Naive thymus-derived CD8-positive, alpha-beta T cell (primary cell): ENCODE data around the gene SCAANT1. TPM values are rescaled to one million over a fixed set of nuclear protein-coding genes. Genes with fewer than 3 reads are reported as not detected.

Source experiments
- ATAC-seq, 2 donors: fragments of 150-1000 bp; cut with Tn5 transposase in 1 of 2; sonication (Bioruptor Pico), chemical (Tn5 transposase) in 1 of 2; 1 replicate in 1 of 2; 2 replicates in 1 of 2; pipeline ENCODE4 v1.10.0; 2021; ENCODE audit warnings: mild to moderate bottlenecking in 2 of 2, moderate library complexity in 2 of 2
- POLR2A ChIA-PET: fragments of 350-600 bp; sonication (Branson Sonifier 250); formaldehyde crosslinking; loops from one replicate; lab custom pipeline; 2021; ENCODE audit warnings: antibody characterized with exemption; lab: Charles Lee
- DNase-seq, 10 donors: peaks; one replicate each; pipeline versions ENCODE4 v3.0.0 to v3.0.0-alpha.2; 2020 to 2022
- H3K27ac Mint-ChIP-seq, 10 donors: one replicate each; pipeline ENCODE4 v1.8.0; 2020 to 2022; ENCODE audit warnings: mild to moderate bottlenecking in 10 of 10, mixed read lengths in 10 of 10, moderate library complexity in 4 of 10, inconsistent platforms in 1 of 10
- H3K27me3 Mint-ChIP-seq, 5 donors: one replicate each; pipeline ENCODE4 v1.8.0; 2021 to 2022; ENCODE audit warnings: mixed read lengths in 5 of 5
- H3K36me3 Mint-ChIP-seq, 3 donors: one replicate each; pipeline ENCODE4 v1.8.0; 2020 to 2022; ENCODE audit warnings: mixed read lengths in 3 of 3, mild to moderate bottlenecking in 2 of 3, inconsistent platforms in 1 of 3
- H3K4me1 Mint-ChIP-seq, 4 donors: one replicate each; pipeline ENCODE4 v1.8.0; 2021 to 2022; ENCODE audit warnings: mixed read lengths in 4 of 4
- H3K4me3 Mint-ChIP-seq, 10 donors: one replicate each; pipeline ENCODE4 v1.8.0; 2020 to 2022; ENCODE audit warnings: mild to moderate bottlenecking in 10 of 10, mixed read lengths in 10 of 10, moderate library complexity in 6 of 10, inconsistent platforms in 1 of 10
- H3K9me3 Mint-ChIP-seq, 9 donors: one replicate each; pipeline ENCODE4 v1.8.0; 2020 to 2022; ENCODE audit warnings: mixed read lengths in 9 of 9, mild to moderate bottlenecking in 3 of 9, inconsistent platforms in 1 of 9, moderate library complexity in 1 of 9
- polyA plus RNA-seq, 3 donors: library from polyadenylated mRNA; unstranded; fragments of 300-500 nt; fragmentation: Illumina TruSeq; gene quantifications; one replicate each; pipeline ENCODE4 v1.2.3, GENCODE V29; 2021
- total RNA-seq, 8 experiments: library from RNA in 2 of 8; stranded (reverse) in 2 of 8; gene quantifications; one replicate each; pipeline ENCODE4 v1.2.3 and lab custom pipeline; 2021 to 2026

The SCAANT1 gene
- total and polyA plus RNA-seq, 5 experiments from 2014 or later = 2.9 TPM; not detected in 4

GRCh38 chr3:63949005-63949404 lies 36.8 kb upstream of the SCAANT1 start:
- H3K4me3 Mint-ChIP-seq = no peak overlapping the region
- POLR2A ChIA-PET = no interaction called here
- no peak overlapping the region for H3K27ac Mint-ChIP-seq
- H3K9me3 Mint-ChIP-seq = no peaks in the 10 kb centered on the region
- peaks cover 0 to 20% (median 6%) of the 10 kb centered on the region in 3 donors for H3K36me3 Mint-ChIP-seq
- no peak for ATAC-seq
- no peaks in the 10 kb centered on the region for H3K27me3 Mint-ChIP-seq
- H3K4me1 Mint-ChIP-seq = peaks cover 26 to 67% (median 55%) of the 10 kb centered on the region in 4 donors
- DNase-seq = no peak

- peak overlapping the region in 9 of 10 donors; percentile 20 to 82 (median 56) for H3K27ac Mint-ChIP-seq
- no peaks in the 10 kb centered on the region for H3K9me3 Mint-ChIP-seq
- no peak overlapping the region for H3K4me3 Mint-ChIP-seq
- H3K4me1 Mint-ChIP-seq = peaks cover 29 to 77% (median 68%) of the 10 kb centered on the region in 4 donors
- no peaks in the 10 kb centered on the region for H3K27me3 Mint-ChIP-seq
- POLR2A ChIA-PET = no interaction called here
- no peak for ATAC-seq
- no peak for DNase-seq
- H3K36me3 Mint-ChIP-seq = peaks cover 0 to 13% (median 2%) of the 10 kb centered on the region in 3 donors
These were observed 35.4 kb upstream of the SCAANT1 start for GRCh38 chr3:63947594-63947993.

GRCh38 chr3:63946753-63947152 lies 34.6 kb upstream of the SCAANT1 start:
- ATAC-seq = no peak
- peaks cover 0 to 13% (median 2%) of the 10 kb centered on the region in 3 donors for H3K36me3 Mint-ChIP-seq
- H3K4me3 Mint-ChIP-seq = no peak overlapping the region

GRCh38 chr3:63945558-63946096 lies 33.4 kb upstream of the SCAANT1 start:
- POLR2A ChIA-PET = no interaction called here
- Mint-ChIP-seq H3K36me3 (peaks cover 0 to 13% (median 2%) of the 10 kb centered on the region in 3 donors), H3K4me3 (no peak overlapping the region), H3K27ac (peak overlapping the region in 5 of 10 donors; percentile 18 to 81 (median 31)), H3K4me1 (peaks cover 28 to 66% (median 57%) of the 10 kb centered on the region in 4 donors), H3K27me3 (no peaks in the 10 kb centered on the region), H3K9me3 (no peaks in the 10 kb centered on the region)
- no peak for DNase-seq
- ATAC-seq = no peak

More at GRCh38 chr3:63946753-63947152, 34.6 kb upstream of the SCAANT1 start:
- H3K27me3 Mint-ChIP-seq = no peaks in the 10 kb centered on the region
- POLR2A ChIA-PET = no interaction called here
- DNase-seq = no peak
- no peaks in the 10 kb centered on the region for H3K9me3 Mint-ChIP-seq
- H3K4me1 Mint-ChIP-seq = peaks cover 31 to 74% (median 67%) of the 10 kb centered on the region in 4 donors
- H3K27ac Mint-ChIP-seq = peak overlapping the region in 8 of 10 donors; percentile 3 to 79 (median 54)

- Mint-ChIP-seq H3K9me3 (no peaks in the 10 kb centered on the region), H3K36me3 (peaks cover 0 to 17% (median 2%) of the 10 kb centered on the region in 3 donors), H3K4me1 (peaks cover 31 to 64% (median 59%) of the 10 kb centered on the region in 4 donors), H3K27me3 (no peaks in the 10 kb centered on the region), H3K27ac (peak overlapping the region in 2 of 10 donors; percentile 50 to 67), H3K4me3 (no peak overlapping the region)
- no peak for DNase-seq
- POLR2A ChIA-PET = no interaction called here
- peak in 1 of 2 donors; percentile 11 for ATAC-seq
These were observed 31.5 kb upstream of the SCAANT1 start for GRCh38 chr3:63943678-63944077.

GRCh38 chr3:63942528-63942927 lies 30.3 kb upstream of the SCAANT1 start:
- H3K27me3 Mint-ChIP-seq = no peaks in the 10 kb centered on the region
- H3K27ac Mint-ChIP-seq = no peak overlapping the region
- no peak for DNase-seq
- peaks cover 0 to 19% (median 2%) of the 10 kb centered on the region in 3 donors for H3K36me3 Mint-ChIP-seq
- POLR2A ChIA-PET = no interaction called here
- peaks cover 28 to 63% (median 61%) of the 10 kb centered on the region in 4 donors for H3K4me1 Mint-ChIP-seq
- no peak for ATAC-seq
- no peaks in the 10 kb centered on the region for H3K9me3 Mint-ChIP-seq
- H3K4me3 Mint-ChIP-seq = no peak overlapping the region

GRCh38 chr3:63940389-63940757 lies 28.2 kb upstream of the SCAANT1 start:
- Mint-ChIP-seq H3K27ac (no peak overlapping the region), H3K4me3 (no peak overlapping the region), H3K36me3 (peaks cover 0 to 19% (median 4%) of the 10 kb centered on the region in 3 donors), H3K9me3 (no peaks in the 10 kb centered on the region), H3K4me1 (peaks cover 18 to 63% (median 58%) of the 10 kb centered on the region in 4 donors), H3K27me3 (no peaks in the 10 kb centered on the region)
- ATAC-seq = no peak
- no peak for DNase-seq
- POLR2A ChIA-PET = no interaction called here

- Mint-ChIP-seq H3K4me1 (peaks cover 26 to 68% (median 64%) of the 10 kb centered on the region in 4 donors), H3K27ac (peak overlapping the region in 5 of 10 donors; percentile 11 to 80 (median 51)), H3K4me3 (peak overlapping the region in 1 of 10 donors; percentile 5), H3K9me3 (no peaks in the 10 kb centered on the region), H3K36me3 (peaks cover 0 to 11% (median 3%) of the 10 kb centered on the region in 3 donors), H3K27me3 (no peaks in the 10 kb centered on the region)
- POLR2A ChIA-PET = interaction anchor here (1.3 kb wide), 1 partner anchor 10 kb away, joined by 3 read pairs; no protein-coding TSS in a partner anchor
- DNase-seq = no peak
- peak in 1 of 2 donors; percentile 28 for ATAC-seq
These were observed 25.8 kb upstream of the SCAANT1 start for GRCh38 chr3:63937661-63938651.

- Mint-ChIP-seq H3K4me1 (peaks cover 31 to 77% (median 70%) of the 10 kb centered on the region in 4 donors), H3K27ac (no peak overlapping the region), H3K4me3 (no peak overlapping the region), H3K36me3 (peaks cover 0 to 10% (median 3%) of the 10 kb centered on the region in 3 donors), H3K27me3 (no peaks in the 10 kb centered on the region), H3K9me3 (no peaks in the 10 kb centered on the region)
- DNase-seq (no peak), ATAC-seq (no peak)
- POLR2A ChIA-PET = no interaction called here
These were observed 24.7 kb upstream of the SCAANT1 start for GRCh38 chr3:63936925-63937324.

- no peaks in the 10 kb centered on the region for H3K27me3 Mint-ChIP-seq
- POLR2A ChIA-PET = no interaction called here
- peak overlapping the region in 8 of 10 donors; percentile 2 to 65 (median 32) for H3K4me3 Mint-ChIP-seq
- H3K27ac Mint-ChIP-seq = peak overlapping the region; percentile 10 to 84 (median 58)
- no peaks in the 10 kb centered on the region for H3K9me3 Mint-ChIP-seq
- peaks cover 0 to 19% (median 3%) of the 10 kb centered on the region in 3 donors for H3K36me3 Mint-ChIP-seq
- ATAC-seq (peak in 1 of 2 donors; percentile 80), DNase-seq (peak in 3 of 10 donors; percentile 27 to 35 (median 35))
- H3K4me1 Mint-ChIP-seq = peaks cover 35 to 93% (median 81%) of the 10 kb centered on the region in 4 donors
These were observed 22.1 kb upstream of the SCAANT1 start for GRCh38 chr3:63934041-63934866.

GRCh38 chr3:63933459-63933858 lies 21.3 kb upstream of the SCAANT1 start:
- Mint-ChIP-seq H3K27me3 (no peaks in the 10 kb centered on the region), H3K4me3 (peak overlapping the region in 1 of 10 donors; percentile 26), H3K36me3 (peaks cover 0 to 22% (median 3%) of the 10 kb centered on the region in 3 donors), H3K9me3 (no peaks in the 10 kb centered on the region), H3K27ac (peak overlapping the region in 8 of 10 donors; percentile 24 to 84 (median 52)), H3K4me1 (peaks cover 33 to 91% (median 81%) of the 10 kb centered on the region in 4 donors)
- DNase-seq (no peak), ATAC-seq (no peak)
- POLR2A ChIA-PET = no interaction called here
